Colonic mucosa (tissue), 4 donors: Measurements from ENCODE around the gene MNT. TPM values are rescaled to one million over a fixed set of nuclear protein-coding genes. Genes with fewer than 3 reads are reported as not detected.

Source experiments
- DNase-seq: peaks from one replicate; pipeline ENCODE4 v3.0.0-alpha.2; 2020
- H3K27ac ChIP-seq: fragments of 200-600 bp; one replicate; pipeline ENCODE4 v1.8.0; 2021
- H3K27me3 ChIP-seq: fragments of 200-600 bp; one replicate; pipeline ENCODE4 v1.8.0; 2021
- H3K36me3 ChIP-seq: fragments of 200-600 bp; one replicate; pipeline ENCODE4 v1.8.0; 2021
- H3K4me1 ChIP-seq: fragments of 200-600 bp; one replicate; pipeline ENCODE4 v1.8.0; 2021; ENCODE audit warnings: mild to moderate bottlenecking
- H3K4me3 ChIP-seq: fragments of 200-600 bp; one replicate; pipeline ENCODE4 v1.8.0; 2021
- H3K9ac ChIP-seq, 2 donors: one replicate each; pipeline ENCODE4 v1.7.0; 2013; ENCODE audit warnings: control low read depth in 2 of 2, low read depth in 2 of 2, low read length in 2 of 2
- H3K9me3 ChIP-seq: fragments of 200-600 bp; one replicate; pipeline ENCODE4 v1.8.0; 2021
- intact Hi-C: fragments of 100-400 bp; cut with DNase I; formaldehyde crosslinking; loops from one replicate; pipeline ENCODE4 v1.14.1; 2022
- total RNA-seq, 2 donors: library from RNA; stranded (reverse); fragmentation: NEBNext Ultra II Directional in 1 of 2; extraction: Animal tissue kit (Norgen Biotek cat#: 25700) in 1 of 2; gene quantifications; one replicate each; pipeline ENCODE4 v1.2.1, GENCODE V29; 2021
- TF ChIP-seq, protein P1 (sequence below): fragments of 200-600 bp; IDR thresholded peaks from one replicate; pipeline ENCODE4 v1.8.0; 2022; ENCODE audit warnings: antibody characterized with exemption, mild to moderate bottlenecking
- donor health status: healthy.
- donor health status: DM: no; HTN: no; CAD: no.
- donor health status: DM: no; HTN: no; CAD: no.

MNT gene
- total RNA-seq, 2 donors from 2014 or later = 20.7 to 29.3 TPM

DNA sequence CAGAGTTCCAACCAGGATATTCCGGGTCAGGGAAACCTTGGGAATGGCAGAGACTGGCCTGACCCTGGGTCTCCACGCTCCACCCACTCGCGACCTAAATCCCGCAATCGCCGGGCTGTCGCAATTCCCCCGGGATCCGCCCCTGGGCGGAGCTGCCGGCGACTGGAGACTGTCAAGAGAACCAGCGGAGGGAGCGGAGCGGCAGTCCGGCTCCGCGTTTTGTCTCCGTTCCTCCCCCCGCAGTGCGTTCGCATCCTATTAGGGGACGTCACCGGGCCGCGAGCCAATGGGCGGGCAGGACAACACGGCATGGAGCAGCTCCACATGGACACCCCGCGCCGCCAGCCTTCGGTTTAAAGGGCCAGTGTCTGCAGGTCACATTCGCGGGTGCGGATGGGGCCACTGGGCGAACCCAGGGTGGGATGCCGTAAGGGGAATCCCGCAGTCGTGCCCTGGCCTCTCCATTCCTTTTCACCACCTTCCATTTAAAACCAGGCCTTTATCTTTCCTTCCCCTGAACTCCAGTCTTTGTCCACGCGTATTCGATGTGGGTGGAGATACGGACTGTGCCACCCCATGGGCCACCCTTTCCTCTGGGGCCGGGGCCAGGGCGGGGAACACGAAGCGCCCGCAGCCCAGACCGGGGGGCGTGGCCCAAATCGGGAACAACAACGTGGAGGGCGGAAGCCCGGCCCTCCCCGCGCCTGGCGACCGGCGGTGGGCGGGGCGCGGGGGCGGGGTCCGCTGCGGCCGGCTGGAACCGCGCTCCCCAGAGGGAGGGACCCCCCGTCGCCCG is 764 bp upstream of the MNT start:
- Histone ChIP-seq H3K4me3 (peak overlapping the region; percentile 95), H3K9ac (peak overlapping the region; percentile 83 to 100), H3K27me3 (no peaks in the 10 kb centered on the region), H3K9me3 (no peaks in the 10 kb centered on the region), H3K36me3 (no peaks in the 10 kb centered on the region), H3K4me1 (peaks cover 43% of the 10 kb centered on the region), H3K27ac (peak overlapping the region; percentile 100)
- TF ChIP-seq, protein P1, sequence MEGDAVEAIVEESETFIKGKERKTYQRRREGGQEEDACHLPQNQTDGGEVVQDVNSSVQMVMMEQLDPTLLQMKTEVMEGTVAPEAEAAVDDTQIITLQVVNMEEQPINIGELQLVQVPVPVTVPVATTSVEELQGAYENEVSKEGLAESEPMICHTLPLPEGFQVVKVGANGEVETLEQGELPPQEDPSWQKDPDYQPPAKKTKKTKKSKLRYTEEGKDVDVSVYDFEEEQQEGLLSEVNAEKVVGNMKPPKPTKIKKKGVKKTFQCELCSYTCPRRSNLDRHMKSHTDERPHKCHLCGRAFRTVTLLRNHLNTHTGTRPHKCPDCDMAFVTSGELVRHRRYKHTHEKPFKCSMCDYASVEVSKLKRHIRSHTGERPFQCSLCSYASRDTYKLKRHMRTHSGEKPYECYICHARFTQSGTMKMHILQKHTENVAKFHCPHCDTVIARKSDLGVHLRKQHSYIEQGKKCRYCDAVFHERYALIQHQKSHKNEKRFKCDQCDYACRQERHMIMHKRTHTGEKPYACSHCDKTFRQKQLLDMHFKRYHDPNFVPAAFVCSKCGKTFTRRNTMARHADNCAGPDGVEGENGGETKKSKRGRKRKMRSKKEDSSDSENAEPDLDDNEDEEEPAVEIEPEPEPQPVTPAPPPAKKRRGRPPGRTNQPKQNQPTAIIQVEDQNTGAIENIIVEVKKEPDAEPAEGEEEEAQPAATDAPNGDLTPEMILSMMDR = no peak
- DNase-seq = peak; percentile 100
- intact Hi-C loops = no loop called here

- TF ChIP-seq, protein P1 = no peak
- DNase-seq = peak; percentile 70
Measured at GRCh38 chr17:2400474-2400866, 390 bp downstream of the MNT start.

DNA sequence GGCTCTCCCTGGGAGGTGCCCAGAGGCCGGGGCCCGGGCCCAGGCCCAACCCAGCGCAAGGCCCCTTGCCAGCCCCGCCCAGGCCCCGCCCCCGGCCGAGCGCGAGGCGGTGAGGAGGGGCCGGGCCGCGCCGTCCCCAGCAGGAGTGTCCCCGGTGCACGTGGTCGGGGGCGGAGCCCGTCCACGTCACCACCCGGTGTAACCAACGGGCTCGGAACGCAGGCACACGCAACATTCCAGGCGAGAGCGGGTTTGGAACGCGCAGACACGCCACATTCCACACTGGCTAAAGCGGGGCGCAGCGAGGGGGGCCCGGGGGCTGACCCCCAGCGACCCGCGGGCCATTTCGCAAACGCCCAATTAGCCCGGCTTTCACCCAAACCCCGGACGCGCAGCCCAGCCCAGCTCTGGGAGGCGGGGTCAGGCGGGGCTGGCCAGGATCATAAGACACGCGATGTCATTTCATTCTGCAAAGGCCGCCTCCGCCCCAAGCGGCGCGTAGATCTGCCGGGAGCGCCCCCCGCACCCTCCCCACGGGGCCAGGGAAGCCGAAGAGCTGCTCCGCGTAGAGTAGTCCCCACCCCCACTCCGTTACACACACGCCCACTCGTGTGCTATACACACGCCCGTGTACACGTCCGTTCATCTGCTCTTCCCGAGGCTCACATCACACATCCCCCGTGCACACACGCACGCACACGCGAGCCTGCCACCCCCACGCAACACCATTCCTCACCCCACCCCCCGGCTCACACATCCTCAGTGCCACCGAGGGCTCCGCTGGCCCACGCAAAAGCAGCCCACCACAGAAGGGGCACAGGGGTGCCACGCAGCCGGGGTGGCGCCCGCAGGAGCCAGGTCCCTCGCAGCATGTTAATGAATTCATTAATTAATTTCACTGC is 1.0 kb downstream of the MNT start:
- Histone ChIP-seq H3K9me3 (no peaks in the 10 kb centered on the region), H3K4me1 (peaks cover 49% of the 10 kb centered on the region), H3K4me3 (peak overlapping the region; percentile 95), H3K27me3 (no peaks in the 10 kb centered on the region), H3K27ac (peak overlapping the region; percentile 100), H3K36me3 (no peaks in the 10 kb centered on the region), H3K9ac (peak overlapping the region; percentile 97 to 100)
- TF ChIP-seq, protein P1 = no peak
- intact Hi-C loops = no loop called here
- DNase-seq = peak; percentile 96

More at GRCh38 chr17:2400474-2400866, 390 bp downstream of the MNT start:
- Histone ChIP-seq H3K27ac (peak overlapping the region; percentile 100), H3K27me3 (no peaks in the 10 kb centered on the region), H3K4me3 (peak overlapping the region; percentile 95), H3K36me3 (no peaks in the 10 kb centered on the region), H3K9ac (peak overlapping the region; percentile 97 to 100), H3K9me3 (no peaks in the 10 kb centered on the region), H3K4me1 (peaks cover 47% of the 10 kb centered on the region)
- intact Hi-C loops = no loop called here

DNA sequence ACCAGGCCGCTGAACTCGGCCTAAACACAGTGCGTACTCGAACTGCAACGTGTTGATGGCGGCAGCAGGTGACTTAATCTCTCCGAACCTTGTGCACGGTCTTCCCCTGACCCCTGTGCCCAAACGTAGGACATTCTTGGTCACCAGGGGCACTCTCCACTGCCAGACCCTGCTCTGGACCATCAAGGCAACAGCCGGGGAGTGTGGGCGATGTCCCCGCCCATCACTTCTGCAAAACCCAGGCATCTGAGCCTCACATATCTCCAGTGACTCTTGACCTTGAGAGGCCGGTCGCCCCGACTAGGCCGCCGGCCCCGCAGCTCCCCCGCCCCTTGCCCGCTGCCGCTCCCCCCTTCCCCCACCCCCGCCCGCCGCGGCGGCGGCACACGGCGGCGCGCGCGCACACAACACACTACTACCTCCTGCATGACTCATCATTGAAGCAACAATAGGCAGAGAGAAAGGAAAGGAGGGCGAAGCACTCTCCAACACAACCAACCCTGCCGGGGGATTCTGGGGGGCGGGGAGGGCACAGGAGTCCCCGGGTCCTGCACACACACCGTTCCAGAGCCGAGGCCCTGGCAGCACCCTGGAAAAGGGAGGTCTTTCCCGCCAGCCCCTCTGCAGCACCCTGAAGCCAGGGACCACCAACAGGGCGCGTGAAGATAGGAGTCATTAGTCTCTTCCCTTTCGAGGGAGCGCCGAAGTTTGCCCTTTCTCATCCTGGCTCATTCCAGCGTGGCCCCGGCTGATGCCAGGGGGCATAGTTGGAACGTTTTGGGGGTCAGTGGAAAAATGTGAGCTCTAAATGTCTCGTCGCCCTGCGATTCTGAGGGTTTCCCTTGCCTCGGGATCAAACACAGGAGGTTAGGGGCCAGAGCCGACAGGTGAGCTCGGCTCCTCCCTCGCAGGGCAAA is 1.9 kb downstream of the MNT start:
- DNase-seq = peak; percentile 69
- H3K4me1 ChIP-seq = peaks cover 53% of the 10 kb centered on the region
- no peaks in the 10 kb centered on the region for H3K9me3 ChIP-seq
- intact Hi-C loops = no loop called here
- H3K27me3 ChIP-seq = no peaks in the 10 kb centered on the region
- TF ChIP-seq, protein P1 = no peak
- peak overlapping the region; percentile 100 for H3K27ac ChIP-seq
- H3K4me3 ChIP-seq = peak overlapping the region; percentile 95
- no peaks in the 10 kb centered on the region for H3K36me3 ChIP-seq
- H3K9ac ChIP-seq = peak overlapping the region; percentile 96 to 100
